Limb (tissue), 2 donors: ENCODE results near the gene AMTN.
"Not testable (repeated sequence)": the region's sequence is repeated elsewhere in the genome, so short reads cannot be mapped to it uniquely, and the experiment has no call there.

Experiments used
- DNase-seq, 2 donors: peaks; one replicate each; pipeline ENCODE4 v3.0.0-alpha.2; 2016; ENCODE audit errors: extremely low spot score in 2 of 2

Gene AMTN, protein sequence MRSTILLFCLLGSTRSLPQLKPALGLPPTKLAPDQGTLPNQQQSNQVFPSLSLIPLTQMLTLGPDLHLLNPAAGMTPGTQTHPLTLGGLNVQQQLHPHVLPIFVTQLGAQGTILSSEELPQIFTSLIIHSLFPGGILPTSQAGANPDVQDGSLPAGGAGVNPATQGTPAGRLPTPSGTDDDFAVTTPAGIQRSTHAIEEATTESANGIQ

DNA sequence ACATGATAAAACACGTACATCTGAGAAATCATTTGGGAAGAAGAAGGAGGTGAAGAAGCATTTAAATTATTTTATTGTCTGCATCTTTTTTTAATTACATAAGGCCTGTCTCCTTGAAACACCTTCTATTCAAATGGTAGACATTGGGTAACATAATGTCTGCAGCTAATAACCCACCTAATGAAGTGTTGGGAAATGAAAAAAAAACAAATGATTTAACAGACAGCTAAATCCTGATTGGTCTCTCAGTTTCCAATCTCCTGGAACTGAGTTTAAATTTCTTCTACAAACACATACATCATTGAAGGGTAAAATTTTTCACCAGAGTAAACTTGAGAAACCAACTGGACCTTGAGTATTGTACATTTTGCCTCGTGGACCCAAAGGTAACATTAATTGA lies at the start of gene AMTN:
Gene AMTN (plus strand): TSS at position 301 of the 400 bp plus-strand sequence. CDS start 209 bp downstream, outside the sequence.
- no peak for DNase-seq

DNA sequence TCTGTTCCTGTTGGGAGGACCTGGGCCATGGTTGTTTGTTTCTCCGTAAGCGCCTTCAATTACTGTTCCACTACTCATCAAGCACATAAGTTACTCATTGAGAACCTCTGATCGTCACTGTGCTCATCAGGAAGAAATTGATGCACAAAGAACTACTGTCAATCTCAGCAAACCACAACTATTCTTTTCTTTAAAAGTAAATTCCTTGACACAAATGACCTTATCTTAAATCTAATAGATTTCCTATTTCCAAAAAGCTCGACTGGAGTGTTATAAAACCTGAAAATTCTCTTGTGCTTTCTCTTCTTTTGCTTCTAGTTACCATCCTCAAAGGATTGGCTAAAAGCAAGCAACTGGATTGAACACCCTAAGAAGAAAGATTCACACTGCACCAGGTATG lies 46.5 kb upstream of the AMTN start, which contains the start of gene MUC7:
Gene MUC7 (plus strand): TSS at position 301 of the 400 bp plus-strand sequence. CDS start 1,825 bp downstream, outside the sequence.
- no peak for DNase-seq

DNA sequence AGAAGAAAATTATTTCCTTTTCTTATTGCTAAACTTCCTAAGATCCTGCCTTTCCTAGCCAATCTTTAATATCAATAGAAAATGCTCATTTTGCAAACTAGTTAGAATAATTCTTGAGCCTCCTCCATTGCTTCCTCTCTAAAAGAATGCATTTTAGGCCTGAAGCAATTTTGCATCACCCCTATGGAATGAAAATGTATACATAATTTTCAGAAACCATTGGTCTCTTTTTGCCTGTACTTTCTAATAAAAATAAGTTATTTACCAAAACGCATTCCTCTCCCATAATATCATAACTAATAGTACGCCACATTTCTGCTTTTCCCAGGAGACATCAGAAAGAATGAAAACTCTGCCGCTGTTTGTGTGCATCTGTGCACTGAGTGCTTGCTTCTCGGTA lies 44.7 kb upstream of the AMTN start:
- DNase-seq: no peak

DNA sequence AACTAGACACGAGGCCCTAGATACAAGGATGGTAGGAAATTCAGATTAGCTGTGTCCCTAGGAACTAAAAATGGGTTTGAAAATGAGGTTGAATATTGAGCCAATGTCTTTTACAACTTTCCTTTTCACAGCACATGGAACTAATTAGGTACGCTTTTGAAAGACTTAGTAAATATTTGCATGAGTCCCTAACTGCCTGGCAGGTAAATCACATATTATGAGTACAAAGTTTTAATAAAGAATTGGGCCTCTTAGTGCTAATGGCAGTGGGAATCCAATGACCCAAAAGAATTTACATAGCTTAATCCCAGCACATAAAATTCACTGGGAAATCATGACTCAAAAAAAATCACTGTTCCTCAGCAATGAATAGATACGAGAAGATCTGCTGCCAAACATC lies 29.6 kb upstream of the AMTN start:
- DNase-seq: no peak

DNA sequence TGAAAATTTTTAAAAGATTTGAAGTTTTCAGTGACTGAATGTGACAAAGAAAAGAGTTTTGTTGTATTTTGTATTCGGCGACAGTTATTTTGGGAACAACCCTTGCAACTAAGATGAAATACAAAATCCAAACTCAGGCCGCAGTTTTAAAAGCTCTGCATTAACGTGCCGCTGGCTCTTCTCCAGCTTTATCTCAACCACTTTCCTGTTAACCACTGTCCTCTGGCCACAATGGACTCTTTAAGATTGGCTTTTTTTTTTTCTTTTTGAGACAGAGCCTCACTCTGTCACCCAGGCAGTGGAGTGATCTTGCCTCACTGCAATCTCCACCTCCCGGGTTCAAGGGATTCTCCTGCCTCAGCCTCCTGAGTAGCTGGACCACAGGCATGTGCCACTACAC lies 22.1 kb upstream of the AMTN start:
- no peak for DNase-seq

DNA sequence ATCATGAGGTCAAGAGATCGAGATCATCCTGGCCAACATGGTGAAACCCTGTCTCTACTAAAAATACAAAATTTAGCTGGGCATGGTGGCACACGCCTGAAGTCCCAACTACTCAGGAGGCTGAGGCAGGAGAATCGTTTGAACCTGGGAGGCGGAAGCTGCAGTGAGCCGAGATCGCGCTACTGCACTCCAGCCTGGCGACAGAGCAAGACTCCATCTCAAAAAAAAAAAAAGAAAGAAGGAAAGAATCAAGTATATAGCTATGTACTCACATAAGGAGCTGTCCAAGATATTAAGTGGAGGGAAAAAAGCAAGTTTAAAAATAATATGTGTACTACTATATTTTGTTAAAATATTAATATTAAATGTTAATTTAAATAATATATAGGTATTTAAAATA lies 16.5 kb upstream of the AMTN start:
- peak in 1 of 2 donors; percentile 24 for DNase-seq

DNA sequence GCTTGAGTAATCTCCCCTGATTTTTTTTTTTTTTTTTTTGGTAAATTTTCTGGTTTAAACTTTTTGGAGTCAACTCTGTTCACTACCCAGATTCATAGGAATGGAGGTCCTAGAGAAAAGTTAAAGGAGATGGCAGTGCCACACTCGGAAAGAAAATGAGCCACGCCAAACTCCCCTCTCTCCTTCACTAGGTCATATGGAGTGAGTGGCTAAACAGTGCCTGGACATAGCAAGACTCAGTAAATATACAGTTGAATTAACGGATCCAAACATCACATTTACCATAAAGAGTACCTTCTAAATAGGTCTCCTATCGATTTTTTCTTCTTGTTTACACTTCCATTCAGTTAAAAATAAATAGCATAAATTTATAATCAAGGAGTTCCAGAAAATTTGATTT lies 13.6 kb upstream of the AMTN start:
- DNase-seq: no peak

DNA sequence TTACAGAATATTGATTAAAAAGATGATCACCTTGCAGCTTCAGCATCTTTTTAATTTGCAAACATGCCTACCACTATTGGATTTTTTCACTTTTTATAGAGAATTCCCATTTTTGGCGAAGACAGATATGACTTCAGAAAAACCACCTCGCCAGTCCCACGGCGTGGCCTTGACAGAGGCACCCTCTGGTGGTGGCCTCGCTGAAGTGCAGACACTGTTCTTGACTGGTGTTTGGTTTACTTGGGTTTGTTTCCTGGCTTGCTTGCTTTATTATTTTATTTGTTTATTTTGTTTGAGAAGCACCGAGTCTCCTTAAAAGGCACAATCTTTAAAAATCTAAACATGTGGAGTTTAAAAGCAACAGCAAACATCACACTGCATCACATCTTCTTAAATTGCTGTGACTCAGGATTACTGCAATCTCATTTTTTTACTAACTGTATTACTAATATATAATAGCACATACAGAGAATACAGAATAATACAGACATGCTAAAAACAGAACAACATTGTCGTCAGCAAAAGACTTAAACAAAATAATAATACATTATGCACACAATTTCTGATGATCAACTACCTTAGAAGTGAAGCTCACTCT lies 13.1 kb upstream of the AMTN start:
- peak; percentile 28 to 75 for DNase-seq

DNA sequence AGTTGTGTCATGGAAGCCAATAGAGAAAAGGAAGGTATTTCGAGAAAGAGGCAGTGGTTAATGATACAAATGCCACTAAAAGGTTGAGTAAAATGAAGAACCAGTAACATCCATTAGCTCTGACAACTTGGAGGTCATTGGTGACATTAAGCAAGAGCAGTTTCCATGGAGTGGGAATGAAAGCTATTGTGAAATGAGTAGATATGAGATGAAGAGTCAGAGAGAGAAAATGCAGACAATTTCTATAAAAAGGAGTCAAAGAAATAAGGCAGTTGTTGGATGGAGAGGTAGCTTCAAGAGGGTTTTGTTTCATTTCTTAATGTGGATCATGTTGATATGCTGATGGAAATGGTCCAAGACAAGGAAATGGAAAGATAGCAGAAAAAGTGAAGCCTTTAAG lies 9.6 kb upstream of the AMTN start:
- DNase-seq: no peak

DNA sequence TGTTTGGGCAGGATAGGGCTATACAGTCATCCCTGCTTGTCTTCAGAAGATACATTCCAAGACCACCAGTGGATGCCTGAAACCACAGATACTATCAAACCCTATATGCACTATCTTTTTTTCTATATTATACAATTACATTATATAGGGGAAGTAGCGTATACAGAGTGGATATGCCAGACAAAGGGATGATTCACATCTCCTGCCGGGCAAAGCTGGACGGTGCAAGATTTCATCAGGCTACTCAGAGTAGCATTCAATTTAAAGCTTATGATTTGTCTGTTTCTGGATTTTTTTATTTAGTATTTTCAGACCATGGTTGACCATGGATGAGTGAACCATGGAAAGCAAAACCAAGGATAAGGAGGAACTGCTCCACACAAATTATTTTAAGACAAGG lies 7.0 kb upstream of the AMTN start:
- DNase-seq: no peak

DNA sequence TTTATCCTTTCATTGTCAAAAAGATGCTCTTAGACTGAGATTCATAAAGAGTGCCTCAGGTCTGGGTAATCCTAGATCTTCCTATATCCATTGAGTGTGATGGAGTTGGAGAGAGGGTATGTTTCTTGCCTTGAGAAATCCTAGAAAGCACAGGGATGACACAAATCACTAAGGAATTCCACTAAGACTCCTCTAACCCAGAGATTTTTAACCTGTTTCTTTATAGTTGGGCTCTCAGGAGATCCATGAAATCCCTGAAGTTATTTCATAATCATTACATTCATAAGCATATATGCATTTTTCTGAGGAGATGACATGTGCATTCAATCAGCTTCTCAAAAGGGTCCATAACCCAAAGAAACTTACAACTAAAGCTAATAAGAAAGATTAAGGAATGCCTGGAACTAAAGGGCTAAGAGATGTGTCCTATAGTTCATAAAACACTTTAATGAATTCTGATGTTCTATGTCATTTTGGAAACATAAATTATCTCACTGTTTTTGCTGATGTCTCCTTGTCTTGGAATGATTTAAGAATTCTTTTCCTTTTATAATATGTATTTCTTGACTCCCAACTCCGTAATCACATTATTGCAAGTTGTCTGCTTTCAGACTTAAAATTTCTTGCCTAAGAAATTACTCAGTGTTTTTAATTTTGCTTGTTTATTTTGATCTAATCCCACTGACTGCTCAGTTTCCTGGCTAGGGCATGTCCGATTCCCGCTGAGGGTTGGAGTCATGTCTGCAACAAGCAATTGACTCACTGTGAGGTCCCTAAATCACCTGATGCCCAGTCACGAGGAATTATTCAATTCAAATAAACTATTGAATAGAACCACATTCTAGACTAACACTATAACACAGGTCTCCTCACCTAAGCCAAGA lies 2.8 kb upstream of the AMTN start:
- DNase-seq: no peak

DNA sequence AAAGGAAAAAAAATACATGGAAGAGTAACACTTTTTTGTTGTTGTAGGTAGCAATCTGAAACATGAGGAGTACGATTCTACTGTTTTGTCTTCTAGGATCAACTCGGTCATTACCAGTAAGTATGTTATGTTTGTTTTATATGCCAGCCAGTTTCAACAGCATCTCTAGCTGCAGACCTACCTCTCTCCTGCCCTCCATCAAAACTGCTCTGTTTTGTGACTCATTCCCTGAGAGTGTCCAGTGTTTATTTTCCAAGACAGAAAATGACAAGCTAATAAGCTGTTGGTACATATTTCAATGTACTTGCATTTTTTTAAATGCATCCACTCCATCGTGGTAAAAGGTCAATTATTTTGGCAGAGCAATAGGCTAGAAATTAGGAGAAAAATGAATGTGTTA lies 347 bp downstream of the AMTN start:
- no peak for DNase-seq

DNA sequence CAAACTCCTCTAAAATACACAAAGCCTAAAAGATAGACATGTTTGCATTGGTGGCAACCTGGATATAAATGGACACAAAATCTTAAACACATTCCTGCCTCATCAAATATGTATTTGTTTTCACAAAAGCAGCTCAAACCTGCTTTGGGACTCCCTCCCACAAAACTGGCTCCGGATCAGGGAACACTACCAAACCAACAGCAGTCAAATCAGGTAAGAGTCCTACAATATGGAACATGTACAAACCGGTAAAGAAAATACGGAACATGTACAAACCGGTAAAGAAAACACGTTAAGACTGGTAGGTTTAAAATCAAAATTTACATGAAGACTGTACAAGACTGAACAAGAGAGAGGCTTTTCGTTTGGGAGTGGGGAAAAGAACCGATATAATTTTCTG lies 4.3 kb downstream of the AMTN start:
- no peak for DNase-seq

DNA sequence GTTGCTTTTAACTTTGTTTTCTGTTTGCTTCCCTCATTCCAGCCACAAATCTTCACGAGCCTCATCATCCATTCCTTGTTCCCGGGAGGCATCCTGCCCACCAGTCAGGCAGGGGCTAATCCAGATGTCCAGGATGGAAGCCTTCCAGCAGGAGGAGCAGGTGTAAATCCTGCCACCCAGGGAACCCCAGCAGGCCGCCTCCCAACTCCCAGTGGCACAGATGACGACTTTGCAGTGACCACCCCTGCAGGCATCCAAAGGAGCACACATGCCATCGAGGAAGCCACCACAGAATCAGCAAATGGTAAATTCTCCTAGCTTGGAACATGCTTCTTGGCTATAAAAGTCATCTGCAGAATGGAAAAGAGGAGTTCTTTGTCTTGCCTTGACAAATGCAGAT lies 12.6 kb downstream of the AMTN start:
- DNase-seq: no peak

DNA sequence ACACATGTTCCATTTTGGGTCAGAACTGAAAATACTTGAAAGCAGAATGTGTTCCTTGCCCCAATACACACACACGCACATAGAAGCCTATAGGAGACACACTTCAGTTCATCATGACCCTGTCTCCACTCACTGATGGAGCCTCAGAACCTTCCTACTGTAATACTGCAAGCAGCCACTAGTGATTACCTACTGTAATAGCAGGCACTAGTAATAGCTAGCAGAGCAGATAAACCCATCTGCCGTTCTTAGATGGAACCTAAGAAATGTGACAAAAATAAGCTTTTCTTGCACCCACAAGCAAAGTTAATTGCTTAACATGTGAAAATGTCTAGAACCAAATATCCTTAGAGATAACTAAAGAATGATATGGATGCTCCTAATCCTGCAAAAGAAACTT lies 13.6 kb downstream of the AMTN start:
- DNase-seq: no peak

DNA sequence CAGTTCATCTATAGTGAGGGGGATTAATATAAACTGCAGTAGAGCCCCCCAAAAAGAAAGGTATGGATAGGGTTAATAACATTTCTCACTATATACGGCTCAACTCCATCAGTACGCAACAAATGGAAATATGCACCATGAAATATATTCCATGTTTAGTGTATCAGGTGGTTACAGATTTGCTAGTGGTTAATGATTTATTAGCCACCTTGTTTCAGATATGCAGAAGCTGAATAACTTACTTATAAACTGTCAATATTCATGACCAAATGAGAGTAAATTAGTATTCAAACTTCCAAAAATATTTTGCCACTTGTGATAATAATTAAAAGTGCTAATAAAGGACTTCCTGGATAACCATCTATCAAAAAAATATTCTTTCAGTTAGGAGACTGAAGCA lies 14.8 kb downstream of the AMTN start:
- no peak for DNase-seq

DNA sequence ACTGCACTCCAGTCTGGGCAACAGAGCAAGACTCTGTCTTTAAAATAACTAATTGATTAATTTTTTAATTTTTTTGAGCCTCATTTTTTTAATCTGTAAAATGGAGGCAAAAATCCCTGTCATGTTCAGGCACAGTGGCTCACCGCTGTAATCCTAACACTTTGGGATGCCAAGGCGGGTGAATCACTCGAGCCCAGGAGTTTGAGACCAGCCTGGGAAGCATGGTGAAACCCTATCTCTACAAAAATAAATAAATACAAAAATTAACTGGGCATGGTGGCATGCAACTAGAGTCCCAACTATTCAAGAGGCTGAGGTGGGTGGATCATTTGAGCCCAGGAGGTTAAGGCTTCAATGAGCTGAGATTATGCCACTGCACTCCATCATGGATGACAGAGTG lies 15.4 kb downstream of the AMTN start:
- DNase-seq: no peak

DNA sequence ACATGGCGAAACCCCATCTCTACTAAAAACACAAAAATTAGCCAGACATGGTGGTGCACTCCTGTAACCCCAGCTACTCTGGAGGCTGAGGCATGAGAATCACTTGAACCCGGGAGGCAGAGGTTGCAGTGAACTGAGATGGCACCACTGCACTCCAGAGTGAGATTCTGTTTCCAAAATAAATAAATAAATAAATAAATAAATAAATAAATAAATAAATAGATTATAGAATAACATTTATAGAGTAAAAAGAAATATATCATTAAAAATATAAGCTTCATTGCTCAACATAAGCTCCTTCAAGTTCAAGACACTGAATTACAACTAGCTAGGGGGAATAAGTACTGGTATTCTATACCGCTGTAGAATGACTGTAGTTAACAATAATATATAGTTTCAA lies 16.5 kb downstream of the AMTN start:
- not testable (repeated sequence) for DNase-seq

DNA sequence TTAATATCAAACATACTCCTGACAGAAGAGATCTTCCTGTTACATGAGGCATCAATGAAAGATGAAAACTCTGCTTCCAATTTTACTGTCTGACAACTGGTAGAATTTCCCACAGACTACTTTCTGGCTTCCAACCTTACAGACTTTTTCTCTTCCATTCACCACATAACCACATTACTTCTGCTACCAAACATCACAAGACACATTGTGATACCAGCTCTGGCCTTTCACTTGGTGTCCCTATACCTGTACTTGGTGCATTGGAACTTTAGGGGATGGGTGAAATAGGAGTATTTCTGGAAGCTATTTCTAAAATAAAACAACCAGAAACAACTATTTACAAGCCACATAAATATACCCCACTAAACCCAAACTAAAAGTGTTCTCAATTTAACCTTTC lies 20.5 kb downstream of the AMTN start:
- DNase-seq: no peak

DNA sequence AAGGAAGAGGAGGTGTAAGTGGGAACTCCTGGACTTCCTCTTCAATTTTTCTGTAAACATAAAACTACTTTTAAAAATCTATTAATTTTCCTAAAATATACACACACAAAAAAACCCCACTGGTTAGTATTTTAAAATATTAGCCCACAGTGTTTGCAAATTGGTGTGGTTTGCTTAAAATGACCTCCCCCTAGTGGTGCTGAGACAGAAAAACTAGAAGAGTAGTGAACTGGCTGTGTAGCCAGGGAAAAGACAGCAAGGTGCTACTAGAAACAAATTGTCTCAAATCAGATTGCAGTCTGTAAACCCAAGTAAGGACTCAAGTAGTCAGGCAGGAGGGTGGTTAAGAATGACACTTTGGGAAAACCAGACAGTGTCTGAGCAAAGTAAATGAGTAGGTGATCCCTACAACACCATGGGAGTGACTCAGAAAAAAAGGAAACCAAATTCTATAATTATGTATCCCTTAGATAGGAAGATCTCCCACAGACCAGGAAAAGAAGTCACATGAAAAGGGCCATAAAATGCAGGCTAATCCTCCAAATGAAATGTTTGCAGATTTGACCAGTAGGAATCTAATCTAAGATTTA lies 26.0 kb downstream of the AMTN start:
- DNase-seq: no peak

DNA sequence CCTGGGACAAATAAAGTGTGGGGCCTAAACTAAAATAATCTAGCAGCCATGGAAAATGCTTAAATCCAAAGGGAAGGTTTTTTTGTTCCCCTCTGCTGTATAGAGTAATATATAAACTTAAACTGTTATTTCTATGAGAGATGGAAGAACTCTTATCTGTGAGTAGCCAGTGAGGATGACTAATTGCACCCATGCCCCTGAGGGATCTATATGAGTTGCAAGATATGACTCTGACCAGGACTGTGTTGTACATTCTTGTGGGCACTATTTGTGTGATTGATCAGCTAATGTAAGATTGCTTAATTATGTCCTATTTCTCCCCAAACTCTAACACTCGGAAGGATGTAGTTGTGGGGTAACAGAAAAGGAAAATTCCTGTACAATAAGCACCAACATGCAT lies 38.5 kb downstream of the AMTN start:
- no peak for DNase-seq

DNA sequence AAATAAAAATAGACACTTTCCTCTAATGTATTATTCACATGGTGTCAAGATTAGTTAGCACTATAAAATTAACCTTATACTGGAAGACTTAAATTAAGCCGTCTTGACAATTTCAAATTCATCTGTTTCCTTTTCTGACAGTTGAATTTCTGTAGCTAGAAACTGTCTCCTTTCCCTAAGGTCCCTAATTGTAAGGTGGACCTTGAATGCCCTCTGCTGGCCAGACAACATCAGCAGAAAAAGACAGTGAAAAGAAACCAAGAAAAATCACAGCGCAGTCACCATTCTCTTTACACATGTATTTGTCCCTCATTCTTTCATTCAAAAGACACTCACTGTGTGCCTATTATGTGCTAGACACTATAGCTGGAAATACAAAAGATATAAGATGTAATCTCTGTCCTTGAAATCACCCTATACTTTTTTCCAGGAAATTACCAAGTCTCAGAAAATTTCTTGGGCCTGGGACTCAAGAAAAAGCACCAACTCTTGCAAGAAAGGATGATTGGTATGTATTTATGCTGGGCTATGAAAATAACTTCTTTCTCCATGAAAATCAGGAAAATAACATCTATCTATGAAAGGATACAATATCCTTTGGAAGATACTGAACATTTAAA lies 41.0 kb downstream of the AMTN start:
- peak; percentile 32 to 51 for DNase-seq
